ENCODE results near the gene RNASET2.

RNASET2 gene

GRCh38 chr6:166956444-166957086, at the start of gene RNASET2:
Gene RNASET2 (minus strand): TSS chr6:166956550. CDS start chr6:166956182, 368 bp downstream.
- peak within 1 kb of the TSS; percentile 98 to 99 for H3K27ac ChIP-seq (ENCODE audit: low read depth in 2 of 2, low read length in 2 of 2)
- peaks cover 0 to 11% of the 10 kb centered on the region in 2 donors for H3K36me3 ChIP-seq (ENCODE audit: control insufficient read depth in 2 of 2, insufficient read depth in 2 of 2, low read length in 2 of 2)
- H3K4me1 ChIP-seq (ENCODE audit: control insufficient read depth in 2 of 2, insufficient read depth in 2 of 2, low read length in 2 of 2): peaks cover 22 to 25% of the 10 kb centered on the region in 2 donors

DNA sequence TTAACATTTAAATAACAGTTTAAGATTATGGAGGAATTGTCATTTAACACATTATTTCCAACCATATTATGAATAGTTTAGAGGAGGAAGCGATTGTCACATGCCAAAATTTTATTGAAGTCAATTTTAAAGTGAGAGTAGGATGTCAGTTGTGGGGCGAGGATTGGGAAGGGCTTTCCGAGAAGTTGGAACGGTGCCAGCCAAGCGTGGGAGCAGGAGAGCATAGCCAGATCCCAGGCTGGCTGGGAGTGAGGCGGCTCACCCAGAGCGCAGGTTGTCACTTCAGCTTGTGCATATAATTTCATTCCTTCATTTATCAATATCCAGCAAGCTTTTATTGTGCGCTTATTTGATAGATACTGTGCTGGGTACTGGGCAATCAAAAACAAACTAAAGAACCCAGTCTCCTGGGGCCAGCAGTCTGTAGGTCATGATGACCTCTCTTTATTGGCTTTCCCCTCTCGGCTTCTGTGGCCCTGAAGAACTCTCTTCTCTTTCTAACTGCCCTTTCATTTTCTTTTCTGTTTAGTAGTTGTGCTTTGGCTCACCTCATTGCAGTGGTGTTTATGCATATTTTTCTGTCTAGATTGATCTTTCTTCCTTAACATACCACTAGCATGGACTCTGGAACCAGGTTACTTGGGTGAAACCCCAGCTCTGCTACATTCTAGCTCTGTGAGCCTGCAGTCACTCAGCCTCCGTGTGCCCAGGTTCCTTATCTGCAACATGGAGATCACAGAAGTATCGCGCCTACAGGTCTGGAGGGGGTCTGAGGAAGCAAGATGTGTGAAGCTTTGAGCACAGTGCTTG, 49.2 kb upstream of the RNASET2 start:
- Histone ChIP-seq H3K27ac (ENCODE audit: low read depth in 2 of 2, low read length in 2 of 2) (no peak overlapping the region), H3K36me3 (ENCODE audit: control insufficient read depth in 2 of 2, insufficient read depth in 2 of 2, low read length in 2 of 2) (peaks cover 11 to 22% of the 10 kb centered on the region in 2 donors), H3K4me1 (ENCODE audit: control insufficient read depth in 2 of 2, insufficient read depth in 2 of 2, low read length in 2 of 2) (peaks cover 4 to 7% of the 10 kb centered on the region in 2 donors), H3K9me3 (ENCODE audit: control insufficient read depth in 2 of 2, low read length in 2 of 2) (no peaks in the 10 kb centered on the region), H3K9ac (ENCODE audit: low read depth in 1 of 2, low read length in 2 of 2) (no peak overlapping the region), H3K27me3 (ENCODE audit: control insufficient read depth in 2 of 2, insufficient read depth in 2 of 2, low read length in 2 of 2) (no peaks in the 10 kb centered on the region), H3K4me3 (ENCODE audit: low read length in 2 of 2) (no peak overlapping the region)

More at GRCh38 chr6:166956444-166957086, at the start of gene RNASET2:
- Histone ChIP-seq H3K4me3 (ENCODE audit: low read length in 2 of 2) (peak within 1 kb of the TSS; percentile 89), H3K9ac (ENCODE audit: low read depth in 1 of 2, low read length in 2 of 2) (peak within 1 kb of the TSS; percentile 90 to 92), H3K9me3 (ENCODE audit: control insufficient read depth in 2 of 2, low read length in 2 of 2) (no peaks in the 10 kb centered on the region), H3K27me3 (ENCODE audit: control insufficient read depth in 2 of 2, insufficient read depth in 2 of 2, low read length in 2 of 2) (no peaks in the 10 kb centered on the region)

DNA sequence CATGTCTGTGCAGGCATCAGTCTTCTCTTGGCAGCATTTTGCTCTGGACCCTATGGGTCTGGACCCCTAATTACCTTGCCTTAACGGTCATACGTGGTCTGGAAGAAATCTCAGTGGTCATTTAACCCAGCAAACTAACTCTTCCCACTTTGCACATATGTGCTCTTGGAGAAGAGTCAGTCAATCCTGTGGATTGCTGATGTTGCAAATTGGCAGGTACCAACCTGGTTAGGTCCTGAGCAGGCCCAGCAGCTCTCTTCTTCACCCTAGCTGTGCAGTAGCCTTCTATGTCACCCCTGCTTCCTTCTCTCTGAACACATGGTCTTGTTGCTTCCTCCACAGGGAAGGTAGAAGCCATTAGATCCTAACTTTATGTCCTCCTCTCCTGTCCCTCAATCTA, 44.4 kb upstream of the RNASET2 start:
- peaks cover 7 to 14% of the 10 kb centered on the region in 2 donors for H3K4me1 ChIP-seq (ENCODE audit: control insufficient read depth in 2 of 2, insufficient read depth in 2 of 2, low read length in 2 of 2)
- peak overlapping the region in 1 of 2 donors; percentile 20 for H3K4me3 ChIP-seq (ENCODE audit: low read length in 2 of 2)
- peaks cover 6 to 13% of the 10 kb centered on the region in 2 donors for H3K36me3 ChIP-seq (ENCODE audit: control insufficient read depth in 2 of 2, insufficient read depth in 2 of 2, low read length in 2 of 2)
- no peak overlapping the region for H3K9ac ChIP-seq (ENCODE audit: low read depth in 1 of 2, low read length in 2 of 2)
- H3K27ac ChIP-seq (ENCODE audit: low read depth in 2 of 2, low read length in 2 of 2): no peak overlapping the region
- H3K27me3 ChIP-seq (ENCODE audit: control insufficient read depth in 2 of 2, insufficient read depth in 2 of 2, low read length in 2 of 2): no peaks in the 10 kb centered on the region
- H3K9me3 ChIP-seq (ENCODE audit: control insufficient read depth in 2 of 2, low read length in 2 of 2): no peaks in the 10 kb centered on the region

DNA sequence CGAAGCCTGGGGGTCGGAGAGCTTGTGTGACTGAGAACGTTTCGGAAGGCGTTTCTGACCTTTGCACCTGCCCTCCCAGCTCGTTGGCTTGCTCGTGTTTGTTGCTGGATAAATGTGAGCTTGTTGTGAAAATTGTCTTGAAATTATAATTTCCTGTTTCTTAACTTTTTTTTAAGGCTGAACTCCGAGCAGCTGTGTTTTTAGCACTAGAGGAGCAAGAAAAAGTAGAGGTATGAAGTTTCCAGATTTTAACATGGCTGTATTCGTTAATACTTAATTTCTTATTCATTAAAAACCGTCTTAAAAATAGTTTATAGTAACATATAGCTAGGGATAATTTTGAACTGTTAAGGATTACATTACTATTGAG, 43.5 kb upstream of the RNASET2 start:
- peak overlapping the region; percentile 66 to 74 for H3K27ac ChIP-seq (ENCODE audit: low read depth in 2 of 2, low read length in 2 of 2)
- H3K27me3 ChIP-seq (ENCODE audit: control insufficient read depth in 2 of 2, insufficient read depth in 2 of 2, low read length in 2 of 2): no peaks in the 10 kb centered on the region

GRCh38 chr6:166999145-166999883, 43.0 kb upstream of the RNASET2 start, which contains the start of gene CEP43:
Gene CEP43 (plus strand): TSS chr6:166999397. CDS start chr6:166999413, 16 bp downstream.
- Histone ChIP-seq H3K4me1 (ENCODE audit: control insufficient read depth in 2 of 2, insufficient read depth in 2 of 2, low read length in 2 of 2) (peaks cover 7 to 14% of the 10 kb centered on the region in 2 donors), H3K9me3 (ENCODE audit: control insufficient read depth in 2 of 2, low read length in 2 of 2) (no peaks in the 10 kb centered on the region), H3K9ac (ENCODE audit: low read depth in 1 of 2, low read length in 2 of 2) (peak within 1 kb of the TSS; percentile 60 to 74), H3K27me3 (ENCODE audit: control insufficient read depth in 2 of 2, insufficient read depth in 2 of 2, low read length in 2 of 2) (no peaks in the 10 kb centered on the region), H3K36me3 (ENCODE audit: control insufficient read depth in 2 of 2, insufficient read depth in 2 of 2, low read length in 2 of 2) (peaks cover 0 to 7% of the 10 kb centered on the region in 2 donors), H3K27ac (ENCODE audit: low read depth in 2 of 2, low read length in 2 of 2) (peak within 1 kb of the TSS; percentile 66 to 74), H3K4me3 (ENCODE audit: low read length in 2 of 2) (peak within 1 kb of the TSS; percentile 74 to 86)

More for the DNA sequence above, 43.5 kb upstream of the RNASET2 start:
- Histone ChIP-seq H3K9me3 (ENCODE audit: control insufficient read depth in 2 of 2, low read length in 2 of 2) (no peaks in the 10 kb centered on the region), H3K4me3 (ENCODE audit: low read length in 2 of 2) (peak overlapping the region; percentile 74 to 86), H3K9ac (ENCODE audit: low read depth in 1 of 2, low read length in 2 of 2) (peak overlapping the region; percentile 60 to 74), H3K36me3 (ENCODE audit: control insufficient read depth in 2 of 2, insufficient read depth in 2 of 2, low read length in 2 of 2) (peaks cover 0 to 8% of the 10 kb centered on the region in 2 donors), H3K4me1 (ENCODE audit: control insufficient read depth in 2 of 2, insufficient read depth in 2 of 2, low read length in 2 of 2) (peaks cover 7 to 14% of the 10 kb centered on the region in 2 donors)

GRCh38 chr6:166998256-166999144, 42.1 kb upstream of the RNASET2 start:
- Histone ChIP-seq H3K27me3 (ENCODE audit: control insufficient read depth in 2 of 2, insufficient read depth in 2 of 2, low read length in 2 of 2) (no peaks in the 10 kb centered on the region), H3K9ac (ENCODE audit: low read depth in 1 of 2, low read length in 2 of 2) (peak overlapping the region; percentile 52 to 57), H3K4me1 (ENCODE audit: control insufficient read depth in 2 of 2, insufficient read depth in 2 of 2, low read length in 2 of 2) (peaks cover 7 to 14% of the 10 kb centered on the region in 2 donors), H3K27ac (ENCODE audit: low read depth in 2 of 2, low read length in 2 of 2) (peak overlapping the region; percentile 66 to 74), H3K9me3 (ENCODE audit: control insufficient read depth in 2 of 2, low read length in 2 of 2) (no peaks in the 10 kb centered on the region), H3K4me3 (ENCODE audit: low read length in 2 of 2) (peak overlapping the region; percentile 74 to 81), H3K36me3 (ENCODE audit: control insufficient read depth in 2 of 2, insufficient read depth in 2 of 2, low read length in 2 of 2) (peaks cover 0 to 4% of the 10 kb centered on the region in 2 donors)

GRCh38 chr6:166997768-166998255, 41.5 kb upstream of the RNASET2 start:
- Histone ChIP-seq H3K9ac (ENCODE audit: low read depth in 1 of 2, low read length in 2 of 2) (no peak overlapping the region), H3K36me3 (ENCODE audit: control insufficient read depth in 2 of 2, insufficient read depth in 2 of 2, low read length in 2 of 2) (peaks cover 0 to 4% of the 10 kb centered on the region in 2 donors), H3K27me3 (ENCODE audit: control insufficient read depth in 2 of 2, insufficient read depth in 2 of 2, low read length in 2 of 2) (no peaks in the 10 kb centered on the region), H3K27ac (ENCODE audit: low read depth in 2 of 2, low read length in 2 of 2) (no peak overlapping the region), H3K4me1 (ENCODE audit: control insufficient read depth in 2 of 2, insufficient read depth in 2 of 2, low read length in 2 of 2) (peaks cover 7 to 14% of the 10 kb centered on the region in 2 donors), H3K4me3 (ENCODE audit: low read length in 2 of 2) (peak overlapping the region; percentile 74 to 81), H3K9me3 (ENCODE audit: control insufficient read depth in 2 of 2, low read length in 2 of 2) (no peaks in the 10 kb centered on the region)

DNA sequence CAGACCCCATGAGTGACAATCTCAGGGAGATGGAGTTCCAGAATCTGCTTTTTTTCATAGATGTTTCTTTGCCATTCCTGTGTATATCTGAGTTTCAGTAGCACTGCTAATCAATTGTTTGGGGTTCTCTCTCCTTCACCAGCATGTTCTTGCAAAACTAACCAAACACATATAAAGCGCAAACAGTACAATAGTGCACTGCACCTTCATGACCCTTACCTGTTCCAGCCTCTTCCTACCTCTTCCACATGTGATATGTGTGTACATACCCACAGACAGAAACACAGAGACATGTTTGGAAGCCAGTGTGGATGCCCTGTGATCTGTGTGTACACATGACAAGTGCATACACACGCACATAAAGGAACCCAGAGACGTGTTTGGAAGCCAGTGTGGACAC, 41.0 kb upstream of the RNASET2 start:
- H3K4me3 ChIP-seq (ENCODE audit: low read length in 2 of 2): peak overlapping the region; percentile 74 to 81
- H3K27ac ChIP-seq (ENCODE audit: low read depth in 2 of 2, low read length in 2 of 2): no peak overlapping the region
- no peak overlapping the region for H3K9ac ChIP-seq (ENCODE audit: low read depth in 1 of 2, low read length in 2 of 2)

GRCh38 chr6:166996406-166996805, 40.1 kb upstream of the RNASET2 start:
- Histone ChIP-seq H3K9me3 (ENCODE audit: control insufficient read depth in 2 of 2, low read length in 2 of 2) (no peaks in the 10 kb centered on the region), H3K36me3 (ENCODE audit: control insufficient read depth in 2 of 2, insufficient read depth in 2 of 2, low read length in 2 of 2) (no peaks in the 10 kb centered on the region), H3K4me3 (ENCODE audit: low read length in 2 of 2) (no peak overlapping the region), H3K27me3 (ENCODE audit: control insufficient read depth in 2 of 2, insufficient read depth in 2 of 2, low read length in 2 of 2) (no peaks in the 10 kb centered on the region), H3K4me1 (ENCODE audit: control insufficient read depth in 2 of 2, insufficient read depth in 2 of 2, low read length in 2 of 2) (peaks cover 7 to 14% of the 10 kb centered on the region in 2 donors), H3K9ac (ENCODE audit: low read depth in 1 of 2, low read length in 2 of 2) (no peak overlapping the region), H3K27ac (ENCODE audit: low read depth in 2 of 2, low read length in 2 of 2) (no peak overlapping the region)

More for the DNA sequence above, 41.0 kb upstream of the RNASET2 start:
- Histone ChIP-seq H3K4me1 (ENCODE audit: control insufficient read depth in 2 of 2, insufficient read depth in 2 of 2, low read length in 2 of 2) (peaks cover 7 to 14% of the 10 kb centered on the region in 2 donors), H3K36me3 (ENCODE audit: control insufficient read depth in 2 of 2, insufficient read depth in 2 of 2, low read length in 2 of 2) (peaks cover 0 to 1% of the 10 kb centered on the region in 2 donors), H3K27me3 (ENCODE audit: control insufficient read depth in 2 of 2, insufficient read depth in 2 of 2, low read length in 2 of 2) (no peaks in the 10 kb centered on the region), H3K9me3 (ENCODE audit: control insufficient read depth in 2 of 2, low read length in 2 of 2) (no peaks in the 10 kb centered on the region)
